Left ventricle myocardium inferior (tissue), 1 donor: ENCODE results near the gene ABHD17A. TPM values are rescaled to one million over a fixed set of nuclear protein-coding genes. Genes with fewer than 3 reads are reported as not detected.
A peak's percentile ranks its signal among the peaks of the same experiment; 100 is the strongest.
"Not testable (repeated sequence)": the region's sequence is repeated elsewhere in the genome, so short reads cannot be mapped to it uniquely, and the experiment has no call there.

Experiments used
- DNase-seq: peaks from one replicate; pipeline ENCODE4 v3.0.0-alpha.2; 2020
- H3K27ac ChIP-seq: fragments of 200-600 bp; replicated peaks from 2 replicates; pipeline ENCODE4 v1.8.0; 2021
- H3K27me3 ChIP-seq: fragments of 200-600 bp; 2 replicates; pipeline ENCODE4 v1.8.0; 2021; ENCODE audit warnings: low read depth
- H3K36me3 ChIP-seq: fragments of 200-600 bp; 2 replicates; pipeline ENCODE4 v1.8.0; 2021
- H3K4me1 ChIP-seq: fragments of 200-600 bp; 2 replicates; pipeline ENCODE4 v1.8.0; 2021
- H3K4me3 ChIP-seq: fragments of 200-600 bp; 2 replicates; pipeline ENCODE4 v1.8.0; 2021; ENCODE audit warnings: mild to moderate bottlenecking, moderate library complexity
- H3K9me3 ChIP-seq: fragments of 200-600 bp; replicated peaks from 2 replicates; pipeline ENCODE4 v1.8.0; 2021
- intact Hi-C: fragments of 100-400 bp; cut with micrococcal nuclease; formaldehyde crosslinking; loops from one replicate; pipeline ENCODE4 v1.11.0; 2022
- total RNA-seq: library from RNA; stranded (reverse); fragmentation: NEBNext Ultra II Directional; extraction: Animal tissue kit (Norgen Biotek cat#: 25700); gene quantifications from one replicate; pipeline ENCODE4 v1.2.1, GENCODE V29; 2021
- TF ChIP-seq, protein P1 (sequence below): fragments of 200-600 bp; IDR thresholded peaks from 2 replicates; pipeline ENCODE4 v1.8.0; 2021; ENCODE audit warnings: antibody characterized with exemption, mild to moderate bottlenecking, borderline replicate concordance
- donor health status: DM: no; HTN: yes; CAD: no; lungs with severe emphysema.

The ABHD17A gene
- total RNA-seq, 1 donor from 2014 or later: 55.6 TPM

DNA sequence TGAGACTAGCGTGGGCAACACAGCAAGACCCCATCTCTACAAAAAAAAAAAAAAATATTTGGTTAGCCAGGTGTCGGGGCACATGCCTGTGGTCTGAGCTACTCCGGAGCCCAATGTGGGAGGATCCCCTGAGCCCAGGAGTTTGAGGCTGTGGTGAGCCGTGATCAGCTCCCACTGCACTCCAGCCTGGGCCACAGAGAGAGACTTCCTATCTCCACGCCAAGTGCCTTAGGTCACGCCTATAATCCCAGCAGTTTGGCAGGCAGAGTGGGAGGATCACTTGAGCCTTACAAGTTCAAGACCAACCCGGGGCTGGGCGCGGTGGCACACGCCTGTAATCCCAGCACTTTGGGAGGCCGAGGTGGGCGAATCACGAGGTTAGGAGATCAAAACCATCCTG, 11.2 kb upstream of the ABHD17A start:
- Histone ChIP-seq H3K9me3 (no peaks in the 10 kb centered on the region), H3K27ac (no peak overlapping the region), H3K4me3 (no peak overlapping the region), H3K4me1 (peaks cover 29% of the 10 kb centered on the region), H3K27me3 (no peaks in the 10 kb centered on the region), H3K36me3 (no peaks in the 10 kb centered on the region)
- no peak for DNase-seq
- TF ChIP-seq, protein P1, sequence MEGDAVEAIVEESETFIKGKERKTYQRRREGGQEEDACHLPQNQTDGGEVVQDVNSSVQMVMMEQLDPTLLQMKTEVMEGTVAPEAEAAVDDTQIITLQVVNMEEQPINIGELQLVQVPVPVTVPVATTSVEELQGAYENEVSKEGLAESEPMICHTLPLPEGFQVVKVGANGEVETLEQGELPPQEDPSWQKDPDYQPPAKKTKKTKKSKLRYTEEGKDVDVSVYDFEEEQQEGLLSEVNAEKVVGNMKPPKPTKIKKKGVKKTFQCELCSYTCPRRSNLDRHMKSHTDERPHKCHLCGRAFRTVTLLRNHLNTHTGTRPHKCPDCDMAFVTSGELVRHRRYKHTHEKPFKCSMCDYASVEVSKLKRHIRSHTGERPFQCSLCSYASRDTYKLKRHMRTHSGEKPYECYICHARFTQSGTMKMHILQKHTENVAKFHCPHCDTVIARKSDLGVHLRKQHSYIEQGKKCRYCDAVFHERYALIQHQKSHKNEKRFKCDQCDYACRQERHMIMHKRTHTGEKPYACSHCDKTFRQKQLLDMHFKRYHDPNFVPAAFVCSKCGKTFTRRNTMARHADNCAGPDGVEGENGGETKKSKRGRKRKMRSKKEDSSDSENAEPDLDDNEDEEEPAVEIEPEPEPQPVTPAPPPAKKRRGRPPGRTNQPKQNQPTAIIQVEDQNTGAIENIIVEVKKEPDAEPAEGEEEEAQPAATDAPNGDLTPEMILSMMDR: no peak
- intact Hi-C loops: no loop called here

DNA sequence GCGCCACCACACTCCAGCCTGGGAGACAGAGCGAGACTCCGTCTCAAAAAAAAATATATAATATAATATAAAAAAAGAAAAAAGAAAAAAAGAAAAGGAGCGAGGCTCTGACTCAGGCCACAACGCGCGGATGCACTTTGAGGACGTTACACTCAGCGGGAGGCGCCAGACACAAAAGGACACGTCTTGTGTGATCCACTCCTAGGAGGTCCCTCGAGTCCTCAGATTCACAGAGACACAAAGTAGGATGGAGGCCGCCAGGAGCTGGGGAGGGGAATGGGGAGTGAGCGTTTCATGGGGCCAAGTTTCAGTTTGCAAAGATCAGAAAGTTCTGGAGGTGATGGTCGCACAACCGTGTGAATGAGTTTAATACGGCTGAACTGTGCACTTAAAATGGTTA, 8.5 kb upstream of the ABHD17A start:
- no peak overlapping the region for H3K4me3 ChIP-seq
- no peak overlapping the region for H3K27ac ChIP-seq
- intact Hi-C loops: no loop called here
- no peaks in the 10 kb centered on the region for H3K36me3 ChIP-seq
- peaks cover 29% of the 10 kb centered on the region for H3K4me1 ChIP-seq
- no peak for DNase-seq
- TF ChIP-seq, protein P1: no peak
- H3K9me3 ChIP-seq: no peaks in the 10 kb centered on the region
- H3K27me3 ChIP-seq: no peaks in the 10 kb centered on the region

DNA sequence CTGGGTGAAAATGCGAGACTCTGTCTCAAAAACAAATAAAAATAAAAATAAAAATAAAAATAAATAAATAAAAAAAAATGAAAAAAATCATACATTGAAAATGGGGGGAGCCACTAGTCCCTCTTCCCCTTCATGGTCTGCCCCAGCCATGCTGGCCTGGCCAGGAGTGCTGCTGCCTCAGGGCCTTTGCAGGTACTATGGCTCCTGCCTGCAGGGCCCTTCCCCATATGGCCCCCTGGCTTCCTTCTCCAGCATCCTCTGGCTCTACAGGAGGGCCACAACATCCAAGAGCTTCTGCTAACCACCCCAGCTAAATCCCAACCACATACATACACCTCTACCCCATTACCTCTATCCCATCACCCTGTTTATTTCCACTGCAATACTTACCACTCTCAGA, 4.6 kb upstream of the ABHD17A start:
- intact Hi-C loops: no loop called here
- H3K27me3 ChIP-seq: no peaks in the 10 kb centered on the region
- H3K4me1 ChIP-seq: peaks cover 11% of the 10 kb centered on the region
- TF ChIP-seq, protein P1: no peak
- H3K9me3 ChIP-seq: no peaks in the 10 kb centered on the region
- H3K27ac ChIP-seq: no peak overlapping the region
- no peaks in the 10 kb centered on the region for H3K36me3 ChIP-seq
- no peak overlapping the region for H3K4me3 ChIP-seq
- no peak for DNase-seq

DNA sequence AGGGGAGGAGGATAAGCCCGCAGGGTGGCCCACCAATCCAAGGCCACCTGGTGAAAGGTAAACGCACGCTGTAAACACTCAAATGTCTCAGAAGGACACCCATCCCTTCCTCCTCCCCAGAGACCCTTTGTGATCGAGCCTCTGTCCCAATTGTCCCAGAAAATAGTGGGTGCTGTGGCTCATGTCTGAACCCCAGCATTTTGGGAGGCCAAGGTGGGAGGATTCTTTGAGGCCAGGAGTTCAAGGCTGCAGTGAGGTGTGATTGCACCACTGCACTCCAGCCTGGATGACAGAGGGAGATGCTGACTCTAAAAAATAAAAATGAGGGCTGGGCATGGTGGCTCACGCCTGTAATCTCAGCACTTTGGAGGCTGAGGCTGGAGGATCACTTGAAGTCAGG, 3.1 kb upstream of the ABHD17A start:
- intact Hi-C loops: no loop called here
- H3K36me3 ChIP-seq: no peaks in the 10 kb centered on the region
- TF ChIP-seq, protein P1: no peak

DNA sequence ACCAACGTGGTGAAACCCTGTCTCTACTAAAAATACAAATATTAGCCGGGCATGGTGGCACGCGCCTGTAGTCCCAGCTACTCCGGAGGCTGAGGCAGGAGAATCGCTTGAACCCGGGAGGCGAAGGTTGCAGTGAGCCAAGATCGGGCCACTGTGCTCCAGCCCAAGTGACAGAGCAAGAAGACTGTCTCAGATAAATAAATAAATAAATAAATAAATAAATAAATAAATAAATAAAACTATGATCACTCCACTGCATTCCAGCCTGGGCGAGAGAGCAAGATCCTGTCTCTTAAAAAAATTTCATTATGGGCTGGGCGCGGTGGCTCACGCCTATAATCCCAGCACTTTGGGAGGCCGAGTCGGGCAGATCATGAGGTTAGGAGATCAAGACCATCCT, 1.1 kb upstream of the ABHD17A start:
- peak overlapping the region; percentile 58 for H3K27ac ChIP-seq
- DNase-seq: not testable (repeated sequence)

More for the DNA sequence above, 3.1 kb upstream of the ABHD17A start:
- peaks cover 26% of the 10 kb centered on the region for H3K4me1 ChIP-seq
- H3K27ac ChIP-seq: no peak overlapping the region
- H3K9me3 ChIP-seq: no peaks in the 10 kb centered on the region
- no peaks in the 10 kb centered on the region for H3K27me3 ChIP-seq
- no peak overlapping the region for H3K4me3 ChIP-seq
- DNase-seq: no peak

DNA sequence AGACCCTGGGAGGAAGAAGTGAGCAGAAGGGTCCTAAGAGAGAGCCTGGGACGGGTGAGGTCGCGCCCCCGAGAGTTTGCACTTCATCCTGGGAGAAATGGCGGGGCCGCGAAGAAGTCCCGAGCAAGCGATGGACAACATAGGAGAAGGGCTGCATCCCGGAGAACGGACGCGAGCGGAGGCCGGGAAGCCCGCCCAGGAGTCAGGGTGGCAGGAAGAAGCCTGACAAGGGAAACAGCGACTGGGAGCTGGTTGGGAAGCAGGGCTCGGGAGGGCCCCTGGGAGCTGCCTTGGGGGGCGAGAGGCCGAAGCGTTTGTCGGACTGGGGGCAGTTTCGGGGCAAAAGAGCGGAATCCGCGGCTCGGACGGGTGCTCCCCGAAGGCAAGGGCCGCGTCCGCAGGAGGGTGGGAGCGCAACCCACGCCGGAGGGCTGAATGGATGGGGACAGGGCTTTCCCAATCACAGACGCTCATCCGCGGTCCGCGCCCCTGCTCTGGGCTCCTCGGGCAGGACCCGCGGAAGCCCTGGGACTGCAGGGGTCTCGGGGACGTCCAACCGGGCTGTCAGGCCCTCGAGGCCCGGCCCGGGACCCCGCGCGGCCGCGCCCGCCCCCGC, 469 bp downstream of the ABHD17A start:
- H3K9me3 ChIP-seq: no peaks in the 10 kb centered on the region
- no peaks in the 10 kb centered on the region for H3K36me3 ChIP-seq
- intact Hi-C loops: no loop called here
- H3K27me3 ChIP-seq: no peaks in the 10 kb centered on the region
- no peak for DNase-seq
- TF ChIP-seq, protein P1: no peak
- peak overlapping the region; percentile 90 for H3K27ac ChIP-seq
- peak overlapping the region; percentile 85 for H3K4me3 ChIP-seq
- peaks cover 58% of the 10 kb centered on the region for H3K4me1 ChIP-seq

More for the DNA sequence above, 1.1 kb upstream of the ABHD17A start:
- H3K4me3 ChIP-seq, H3K36me3 ChIP-seq, H3K9me3 ChIP-seq, intact Hi-C loops, H3K27me3 ChIP-seq: not testable (repeated sequence)
- H3K4me1 ChIP-seq: peaks cover 45% of the 10 kb centered on the region
